OCI-LY7 (cell line): ENCODE measurements around the gene CDH16.

Experiments
- CTCF ChIP-seq: fragments of 200-600 bp; sonication (generic); conservative IDR thresholded peaks from 2 replicates; pipeline ENCODE4 v1.5.1; 2014; ENCODE audit warnings: mild to moderate bottlenecking, antibody characterized with exemption, low read length, moderate library complexity, mixed read lengths
- EZH2phosphoT487 ChIP-seq: fragments of 200-600 bp; sonication (generic); IDR thresholded peaks from 2 replicates; pipeline ENCODE4 v1.6.1; 2018; ENCODE audit warnings: low read depth, borderline replicate concordance, mild to moderate bottlenecking, mixed run types, antibody characterized with exemption, low read length, moderate library complexity, mixed read lengths

DNA sequence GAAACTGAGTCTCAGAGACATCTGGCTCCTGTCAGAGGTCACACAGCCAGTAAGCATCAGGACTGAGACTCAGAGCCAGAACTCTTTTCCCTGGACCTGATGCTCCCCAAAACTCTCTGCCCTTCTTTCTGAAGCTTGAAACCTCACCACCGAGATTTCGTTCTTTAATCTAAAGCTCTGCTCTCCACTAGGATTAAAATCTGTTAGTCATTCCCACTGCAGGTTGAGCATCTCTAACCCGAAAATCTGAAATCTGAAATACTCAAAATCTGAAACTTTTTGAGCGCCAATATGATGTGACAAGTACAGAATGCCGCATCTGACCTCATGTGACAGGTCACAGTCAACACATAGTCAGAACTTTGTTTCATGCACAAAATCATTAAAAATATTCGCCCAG lies 2.2 kb downstream of the CDH16 start:
- TF ChIP-seq CTCF = no peak
- no peak for TF ChIP-seq EZH2phosphoT487
